Measurements from ENCODE around the gene PPP2R5A. TPM values are rescaled to one million over a fixed set of nuclear protein-coding genes. Genes with fewer than 3 reads are reported as not detected.

PPP2R5A gene
- total and polyA plus RNA-seq, 2 of the 13 experiments (the other 11 are each of a cell fraction or from before 2014, with no cell fraction given) = 22.0 to 31.4 TPM

GRCh38 chr1:212284744-212285684, at the start of gene PPP2R5A (continued):
- TF ChIP-seq SNAI1 (CRISPR knock-in tag; IDR thresholded peaks at IDR 0.05; ENCODE audit: borderline replicate concordance) (0 out of 2 replicates have a peak, but pooled peaks have one; percentile 72), IRF2 (CRISPR knock-in tag; IDR thresholded peaks at IDR 0.05) (0 out of 2 replicates have a peak, but pooled peaks have one; percentile 16), ARID4A (CRISPR knock-in tag; IDR thresholded peaks at IDR 0.05; ENCODE audit: borderline replicate concordance) (peak; percentile 58; the same call in 1 of the 2 replicates), LBX2 (CRISPR knock-in tag; IDR thresholded peaks at IDR 0.05; ENCODE audit: borderline replicate concordance) (no peak), POLR2A (IDR thresholded peaks at IDR 0.05; ENCODE audit: insufficient read depth in 1 of 2, low read depth in 2 of 2, low read length in 2 of 2) (peak; percentile 71 to 72), ZNF430 (CRISPR knock-in tag; IDR thresholded peaks at IDR 0.05) (no peak; the same call in 1 of the 2 replicates), BRD4 (CRISPR knock-in tag; IDR thresholded peaks at IDR 0.05) (peak; percentile 80; the same call in 1 of the 2 replicates), PTBP1 (IDR thresholded peaks at IDR 0.05; ENCODE audit: low read depth, low read length, poor library complexity, severe bottlenecking) (no peak), SOX5 (CRISPR knock-in tag; IDR thresholded peaks at IDR 0.05; ENCODE audit: borderline replicate concordance) (peak; percentile 43), ZMAT3 (CRISPR knock-in tag; conservative IDR thresholded peaks at IDR 0.05) (no peak), FOSL1 (CRISPR knock-in tag; IDR thresholded peaks at IDR 0.05; ENCODE audit: borderline replicate concordance) (no peak), CSRNP1 (CRISPR knock-in tag; IDR thresholded peaks at IDR 0.05) (peak; percentile 49; the same call in 1 of the 2 replicates), ZNF597 (CRISPR knock-in tag; IDR thresholded peaks at IDR 0.05) (no peak), HNRNPUL1 (IDR thresholded peaks at IDR 0.05; ENCODE audit: low read depth, low read length) (no peak), HNRNPL (IDR thresholded peaks at IDR 0.05; ENCODE audit: low read depth, low read length) (peak; percentile 60), ZNF605 (CRISPR knock-in tag; IDR thresholded peaks at IDR 0.05) (peak; percentile 73), THRA (CRISPR knock-in tag; IDR thresholded peaks at IDR 0.05; ENCODE audit: borderline replicate concordance) (peak; percentile 49)

Measured in HepG2 (cell line).